HEK293 (cell line): ENCODE measurements around the gene MACIR.

ENCODE experiments used
- CTCF ChIA-PET: fragments of 350-600 bp; formaldehyde crosslinking; extraction: SDS; loops from one replicate; lab custom pipeline; 2021; ENCODE audit warnings: antibody characterized with exemption; lab: Yijun Ruan, JAX
- POLR2A ChIA-PET: fragments of 300-600 bp; formaldehyde crosslinking; extraction: SDS; loops from one replicate; lab custom pipeline; 2020; ENCODE audit warnings: antibody characterized with exemption, inconsistent platforms; lab: Yijun Ruan, JAX
- H3K27ac ChIP-seq: fragments of 200-500 bp; sonication (Bioruptor generic); 2 replicates; pipeline ENCODE4 v1.5.1; 2014; ENCODE audit warnings: low read depth, low read length, control low read depth, inconsistent platforms; ENCODE audit errors: extremely low read depth
- H3K36me3 ChIP-seq, 2 experiments: fragments of 200-500 bp in 1 of 2; sonication (Bioruptor generic) in 1 of 2; 1 replicate in 1 of 2; 2 replicates in 1 of 2; pipeline ENCODE4 v1.5.1; 2014 to 2017; ENCODE audit warnings: inconsistent platforms in 2 of 2, low read length in 2 of 2; ENCODE audit not compliant: control insufficient read depth in 2 of 2, insufficient read depth in 1 of 2
- H3K4me1 ChIP-seq: fragments of 200-500 bp; sonication (Bioruptor generic); 2 replicates; pipeline ENCODE4 v1.5.1; 2014; ENCODE audit warnings: mild to moderate bottlenecking, low read length, inconsistent platforms; ENCODE audit not compliant: control insufficient read depth, insufficient read depth
- H3K4me3 ChIP-seq: 2 replicates; pipeline ENCODE4 v1.5.1; 2011; ENCODE audit warnings: low read depth, mild to moderate bottlenecking, control low read depth, low read length, moderate library complexity
- H3K9me3 ChIP-seq: fragments of 200-500 bp; sonication (Bioruptor generic); 2 replicates; pipeline ENCODE4 v1.5.1; 2014; ENCODE audit warnings: low read depth, low read length, inconsistent platforms; ENCODE audit not compliant: control insufficient read depth, insufficient read depth
- ELK4 ChIP-seq: IDR thresholded peaks from 2 replicates; pipeline ENCODE4 v1.6.1; 2011; ENCODE audit warnings: mild to moderate bottlenecking, low read depth, low read length, borderline replicate concordance
- REPIN1 ChIP-seq: fragments of 450-650 bp; formaldehyde crosslinking; IDR thresholded peaks from 2 replicates; pipeline ENCODE4 v1.5.1; 2017; ENCODE audit warnings: missing biosample characterization, missing genetic modification characterization, low read depth
- REST ChIP-seq: fragments of 450-650 bp; formaldehyde crosslinking; IDR thresholded peaks from 2 replicates; pipeline ENCODE4 v1.5.1; 2016; ENCODE audit warnings: missing biosample characterization, missing genetic modification characterization
- WT1 ChIP-seq: fragments of 450-650 bp; formaldehyde crosslinking; IDR thresholded peaks from 2 replicates; pipeline ENCODE4 v1.5.1; 2016; ENCODE audit warnings: missing biosample characterization, missing genetic modification characterization
- ZBTB48 ChIP-seq: fragments of 450-650 bp; formaldehyde crosslinking; IDR thresholded peaks from 2 replicates; pipeline ENCODE4 v1.5.1; 2016; ENCODE audit warnings: missing biosample characterization, missing genetic modification characterization
- ZBTB6 ChIP-seq: fragments of 450-650 bp; formaldehyde crosslinking; IDR thresholded peaks from 2 replicates; pipeline ENCODE4 v1.5.1; 2017; ENCODE audit warnings: missing biosample characterization, missing genetic modification characterization
- ZNF239 ChIP-seq: fragments of 450-650 bp; formaldehyde crosslinking; IDR thresholded peaks from 2 replicates; pipeline ENCODE4 v1.5.1; 2016; ENCODE audit warnings: missing biosample characterization, missing genetic modification characterization
- ZNF366 ChIP-seq: fragments of 450-650 bp; formaldehyde crosslinking; conservative IDR thresholded peaks from 2 replicates; pipeline ENCODE4 v1.5.1; 2016; ENCODE audit warnings: missing biosample characterization, missing genetic modification characterization
- ZNF518A ChIP-seq: fragments of 450-650 bp; formaldehyde crosslinking; conservative IDR thresholded peaks from 2 replicates; pipeline ENCODE4 v1.5.1; 2016; ENCODE audit warnings: low read depth, missing biosample characterization, missing genetic modification characterization
- ZNF521 ChIP-seq: fragments of 450-650 bp; formaldehyde crosslinking; IDR thresholded peaks from 2 replicates; pipeline ENCODE4 v1.5.1; 2017; ENCODE audit warnings: missing biosample characterization, mild to moderate bottlenecking, missing genetic modification characterization
- ZNF529 ChIP-seq: fragments of 450-650 bp; formaldehyde crosslinking; IDR thresholded peaks from 2 replicates; pipeline ENCODE4 v1.5.1; 2017; ENCODE audit warnings: missing genetic modification characterization, missing biosample characterization; ENCODE audit not compliant: insufficient replicate concordance
- ZNF544 ChIP-seq: fragments of 450-650 bp; formaldehyde crosslinking; IDR thresholded peaks from 2 replicates; pipeline ENCODE4 v1.5.0; 2017; ENCODE audit warnings: missing biosample characterization, missing genetic modification characterization
- ZNF571 ChIP-seq: fragments of 450-650 bp; formaldehyde crosslinking; IDR thresholded peaks from 2 replicates; pipeline ENCODE4 v1.5.0; 2017; ENCODE audit warnings: missing biosample characterization, missing genetic modification characterization
- ZNF660 ChIP-seq: fragments of 450-650 bp; IDR thresholded peaks from 2 replicates; pipeline ENCODE4 v1.5.1; 2018; ENCODE audit warnings: missing biosample characterization, mild to moderate bottlenecking, missing genetic modification characterization
- ZSCAN30 ChIP-seq: fragments of 450-650 bp; IDR thresholded peaks from 2 replicates; pipeline ENCODE4 v1.5.1; 2018; ENCODE audit warnings: missing biosample characterization, mild to moderate bottlenecking, missing genetic modification characterization, moderate library complexity
- TF ChIP-seq, protein P1 (sequence below): fragments of 450-650 bp; formaldehyde crosslinking; IDR thresholded peaks from 2 replicates; pipeline ENCODE4 v1.5.1; 2016; ENCODE audit warnings: missing biosample characterization, missing genetic modification characterization
- TF ChIP-seq, protein P2 (sequence below): fragments of 450-650 bp; formaldehyde crosslinking; IDR thresholded peaks from 2 replicates; pipeline ENCODE4 v1.5.1; 2016; ENCODE audit warnings: missing biosample characterization, missing genetic modification characterization

MACIR gene

GRCh38 chr5:103245761-103246160 lies 12.8 kb upstream of the MACIR start:
- Histone ChIP-seq H3K4me3 (no peak overlapping the region), H3K27ac (no peak overlapping the region), H3K9me3 (no peaks in the 10 kb centered on the region), H3K36me3 (no peaks in the 10 kb centered on the region), H3K4me1 (no peaks in the 10 kb centered on the region)
- ChIA-PET CTCF (no interaction called here), POLR2A (no interaction called here)
- TF ChIP-seq ZBTB6 (no peak), ZNF366 (tag by site-specific recombination) (no peak), ZNF529 (tag by site-specific recombination) (no peak), ZNF239 (tag by site-specific recombination) (no peak), ZNF660 (tag by site-specific recombination) (no peak), REST (tag by site-specific recombination) (no peak)
- TF ChIP-seq, protein P1, sequence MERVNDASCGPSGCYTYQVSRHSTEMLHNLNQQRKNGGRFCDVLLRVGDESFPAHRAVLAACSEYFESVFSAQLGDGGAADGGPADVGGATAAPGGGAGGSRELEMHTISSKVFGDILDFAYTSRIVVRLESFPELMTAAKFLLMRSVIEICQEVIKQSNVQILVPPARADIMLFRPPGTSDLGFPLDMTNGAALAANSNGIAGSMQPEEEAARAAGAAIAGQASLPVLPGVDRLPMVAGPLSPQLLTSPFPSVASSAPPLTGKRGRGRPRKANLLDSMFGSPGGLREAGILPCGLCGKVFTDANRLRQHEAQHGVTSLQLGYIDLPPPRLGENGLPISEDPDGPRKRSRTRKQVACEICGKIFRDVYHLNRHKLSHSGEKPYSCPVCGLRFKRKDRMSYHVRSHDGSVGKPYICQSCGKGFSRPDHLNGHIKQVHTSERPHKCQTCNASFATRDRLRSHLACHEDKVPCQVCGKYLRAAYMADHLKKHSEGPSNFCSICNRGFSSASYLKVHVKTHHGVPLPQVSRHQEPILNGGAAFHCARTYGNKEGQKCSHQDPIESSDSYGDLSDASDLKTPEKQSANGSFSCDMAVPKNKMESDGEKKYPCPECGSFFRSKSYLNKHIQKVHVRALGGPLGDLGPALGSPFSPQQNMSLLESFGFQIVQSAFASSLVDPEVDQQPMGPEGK (tag by site-specific recombination): no peak
- TF ChIP-seq, protein P2, sequence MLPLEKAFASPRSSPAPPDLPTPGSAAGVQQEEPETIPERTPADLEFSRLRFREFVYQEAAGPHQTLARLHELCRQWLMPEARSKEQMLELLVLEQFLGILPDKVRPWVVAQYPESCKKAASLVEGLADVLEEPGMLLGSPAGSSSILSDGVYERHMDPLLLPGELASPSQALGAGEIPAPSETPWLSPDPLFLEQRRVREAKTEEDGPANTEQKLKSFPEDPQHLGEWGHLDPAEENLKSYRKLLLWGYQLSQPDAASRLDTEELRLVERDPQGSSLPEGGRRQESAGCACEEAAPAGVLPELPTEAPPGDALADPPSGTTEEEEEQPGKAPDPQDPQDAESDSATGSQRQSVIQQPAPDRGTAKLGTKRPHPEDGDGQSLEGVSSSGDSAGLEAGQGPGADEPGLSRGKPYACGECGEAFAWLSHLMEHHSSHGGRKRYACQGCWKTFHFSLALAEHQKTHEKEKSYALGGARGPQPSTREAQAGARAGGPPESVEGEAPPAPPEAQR: no peak

- Histone ChIP-seq H3K36me3 (no peaks in the 10 kb centered on the region), H3K27ac (no peak overlapping the region), H3K9me3 (no peaks in the 10 kb centered on the region), H3K4me1 (no peaks in the 10 kb centered on the region), H3K4me3 (no peak overlapping the region)
- ChIA-PET CTCF (interaction anchor here (1.0 to 1.3 kb wide), 2 partner anchors 15 to 22 kb away, joined by 5 to 6 read pairs; no protein-coding TSS in a partner anchor), POLR2A (interaction anchor here (0.7 kb wide), 1 partner anchor 119 kb away, joined by 3 read pairs; no protein-coding TSS in a partner anchor)
- TF ChIP-seq ELK4 (no peak), ZNF521 (tag by site-specific recombination) (no peak), ZNF544 (tag by site-specific recombination) (no peak), ZNF571 (tag by site-specific recombination) (no peak), ZBTB48 (tag by site-specific recombination) (no peak), ZSCAN30 (tag by site-specific recombination) (no peak), REPIN1 (no peak), WT1 (tag by site-specific recombination) (no peak), ZNF518A (tag by site-specific recombination) (no peak)
Measured at GRCh38 chr5:103247118-103247517, 11.4 kb upstream of the MACIR start.
